ENCODE results near the gene CNPY3. TPM values are rescaled to one million over a fixed set of nuclear protein-coding genes. Genes with fewer than 3 reads are reported as not detected.
"Not testable (repeated sequence)": the region's sequence is repeated elsewhere in the genome, so short reads cannot be mapped to it uniquely, and the experiment has no call there.

Gene CNPY3
- total and polyA plus RNA-seq, 12 donors, result 21.1 to 59.7 (median 41.3) TPM

DNA sequence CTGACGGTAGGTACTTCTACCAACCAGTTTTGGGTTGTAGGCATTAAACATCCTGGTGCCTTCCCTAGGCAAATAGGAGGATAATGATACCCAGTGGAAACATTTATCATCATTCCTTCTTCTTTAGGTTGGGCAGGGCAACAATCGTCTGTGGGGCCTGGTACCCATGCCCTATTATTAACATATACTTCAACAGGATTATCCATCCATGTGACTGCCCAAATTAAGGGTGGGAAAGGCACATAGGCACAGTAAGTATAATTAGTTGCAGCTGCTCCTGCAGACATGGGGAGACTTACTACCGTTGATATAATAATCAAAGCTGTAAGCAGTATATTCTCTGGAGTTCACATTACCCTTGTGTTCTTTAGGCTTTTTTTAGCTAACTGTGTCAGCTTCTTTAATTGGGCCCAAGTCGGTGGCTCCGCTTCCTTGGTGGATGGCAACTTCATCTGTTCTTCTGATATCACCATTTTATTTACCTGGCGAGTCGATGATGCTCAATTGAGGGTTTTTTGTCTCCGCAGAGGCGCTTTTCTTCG, 33.0 kb upstream of the CNPY3 start:
- H3K4me1 ChIP-seq (replicated peaks in 1 of 2), result peaks cover 7 to 8% of the 10 kb centered on the region in 2 donors
- H3K4me3 ChIP-seq, result no peak overlapping the region
- WGBS, 4 donors, result 74 to 92% (median 81%) methylated on average over 10 of the region's 10 CpGs
- no peaks in the 10 kb centered on the region for H3K9me3 ChIP-seq (replicated peaks in 1 of 3)
- intact Hi-C loops (cut with DNase I), result no loop called here
- TF ChIP-seq POLR2A (IDR thresholded peaks at IDR 0.05), result no peak
- TF ChIP-seq, protein P1, sequence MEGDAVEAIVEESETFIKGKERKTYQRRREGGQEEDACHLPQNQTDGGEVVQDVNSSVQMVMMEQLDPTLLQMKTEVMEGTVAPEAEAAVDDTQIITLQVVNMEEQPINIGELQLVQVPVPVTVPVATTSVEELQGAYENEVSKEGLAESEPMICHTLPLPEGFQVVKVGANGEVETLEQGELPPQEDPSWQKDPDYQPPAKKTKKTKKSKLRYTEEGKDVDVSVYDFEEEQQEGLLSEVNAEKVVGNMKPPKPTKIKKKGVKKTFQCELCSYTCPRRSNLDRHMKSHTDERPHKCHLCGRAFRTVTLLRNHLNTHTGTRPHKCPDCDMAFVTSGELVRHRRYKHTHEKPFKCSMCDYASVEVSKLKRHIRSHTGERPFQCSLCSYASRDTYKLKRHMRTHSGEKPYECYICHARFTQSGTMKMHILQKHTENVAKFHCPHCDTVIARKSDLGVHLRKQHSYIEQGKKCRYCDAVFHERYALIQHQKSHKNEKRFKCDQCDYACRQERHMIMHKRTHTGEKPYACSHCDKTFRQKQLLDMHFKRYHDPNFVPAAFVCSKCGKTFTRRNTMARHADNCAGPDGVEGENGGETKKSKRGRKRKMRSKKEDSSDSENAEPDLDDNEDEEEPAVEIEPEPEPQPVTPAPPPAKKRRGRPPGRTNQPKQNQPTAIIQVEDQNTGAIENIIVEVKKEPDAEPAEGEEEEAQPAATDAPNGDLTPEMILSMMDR (IDR thresholded peaks at IDR 0.05), result no peak
- H3K27ac ChIP-seq, result no peak overlapping the region
- H3K27me3 ChIP-seq, result no peaks in the 10 kb centered on the region
- DNase-seq, result no peak
- no peaks in the 10 kb centered on the region for H3K36me3 ChIP-seq (replicated peaks in 1 of 2)

DNA sequence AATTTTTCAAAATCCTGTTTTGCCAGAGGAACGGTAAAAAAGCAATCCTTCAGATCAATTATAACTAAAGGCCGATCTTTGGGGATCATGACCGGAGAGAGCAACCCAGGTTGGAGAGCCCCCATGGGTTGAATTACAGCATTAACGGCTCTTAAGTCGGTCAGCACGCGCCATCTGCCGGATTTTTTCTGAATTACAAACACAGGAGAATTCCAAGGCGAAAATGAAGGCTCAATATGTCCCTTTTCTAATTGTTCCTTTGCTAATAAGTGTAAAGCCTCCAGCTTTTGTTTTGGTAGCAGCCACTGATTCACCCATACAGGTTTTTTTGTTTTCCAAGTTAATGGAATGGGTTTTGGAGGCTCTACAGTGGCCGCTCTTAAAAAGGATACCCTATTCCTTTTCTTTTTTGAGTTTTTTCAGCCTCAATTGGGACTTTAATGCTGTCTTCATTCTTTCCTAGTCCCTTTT, 30.4 kb upstream of the CNPY3 start:
- Histone ChIP-seq H3K36me3 (replicated peaks in 1 of 2) (no peaks in the 10 kb centered on the region), H3K4me1 (replicated peaks in 1 of 2) (peaks cover 0 to 7% of the 10 kb centered on the region in 2 donors), H3K27ac (no peak overlapping the region), H3K27me3 (no peaks in the 10 kb centered on the region), H3K9me3 (replicated peaks in 1 of 3) (no peaks in the 10 kb centered on the region), H3K4me3 (no peak overlapping the region)
- 8 to 10% (median 9%) methylated on average over 10 of the region's 10 CpGs for WGBS, 4 donors
- intact Hi-C loops (cut with DNase I), result no loop called here
- TF ChIP-seq, protein P1 (IDR thresholded peaks at IDR 0.05), result peak; percentile 68 to 81 (median 77)
- TF ChIP-seq POLR2A (IDR thresholded peaks at IDR 0.05), result no peak
- peak; percentile 56 to 89 (median 74) for DNase-seq

DNA sequence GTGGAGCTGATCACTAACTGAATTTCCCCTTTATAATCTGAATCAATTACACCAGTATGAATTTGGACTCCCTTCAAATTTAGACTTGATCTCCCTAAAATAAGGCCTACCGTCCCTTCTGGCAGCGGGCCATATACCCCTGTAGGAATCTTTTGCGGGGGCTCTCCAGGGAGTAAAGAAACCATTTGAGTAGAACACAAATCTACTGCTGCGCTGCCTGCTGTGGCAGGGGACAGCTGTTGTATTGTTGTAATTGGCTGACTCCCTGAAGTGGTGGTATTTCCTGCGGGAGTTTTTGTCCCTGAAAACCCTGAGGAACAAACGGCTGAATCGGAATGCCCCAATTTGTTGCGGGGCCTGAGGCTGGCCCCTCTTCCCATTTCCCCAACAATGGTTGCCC, 29.4 kb upstream of the CNPY3 start:
- no peak overlapping the region for H3K27ac ChIP-seq
- peak in 2 of 7 donors; percentile 49 to 67 for DNase-seq
- H3K36me3 ChIP-seq (replicated peaks in 1 of 2), result no peaks in the 10 kb centered on the region
- intact Hi-C loops (cut with DNase I), result loop anchor here in 1 of 2 donors (10.0 kb wide), 1 partner anchor 95 kb away; no protein-coding TSS in a partner anchor
- peaks cover 0 to 7% of the 10 kb centered on the region in 2 donors for H3K4me1 ChIP-seq (replicated peaks in 1 of 2)
- 45 to 53% (median 49%) methylated on average over 8 of the region's 8 CpGs for WGBS, 4 donors
- no peaks in the 10 kb centered on the region for H3K27me3 ChIP-seq
- no peaks in the 10 kb centered on the region for H3K9me3 ChIP-seq (replicated peaks in 1 of 3)
- TF ChIP-seq, protein P1 (IDR thresholded peaks at IDR 0.05), result no peak
- TF ChIP-seq POLR2A (IDR thresholded peaks at IDR 0.05), result no peak
- no peak overlapping the region for H3K4me3 ChIP-seq

DNA sequence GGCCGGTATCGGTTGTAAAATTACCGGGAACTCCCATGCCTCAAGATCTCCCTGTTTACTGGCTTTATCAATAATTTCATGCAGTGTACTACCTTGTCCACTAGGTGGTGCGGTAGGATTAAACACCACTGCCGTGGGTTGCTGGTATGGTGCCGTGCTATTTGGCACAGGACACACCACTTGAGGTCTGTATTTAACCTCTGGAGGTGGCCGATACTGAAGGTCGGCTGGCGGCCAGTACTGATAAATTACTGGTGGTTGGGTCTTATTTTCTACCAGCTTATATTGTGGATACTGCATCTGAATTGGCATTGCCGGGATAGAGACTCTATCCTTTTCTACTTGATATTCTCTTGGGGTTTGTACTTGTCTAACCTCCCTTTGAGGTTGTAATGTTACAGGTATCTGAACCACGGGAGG, 27.7 kb upstream of the CNPY3 start:
- Histone ChIP-seq H3K36me3 (replicated peaks in 1 of 2) (no peaks in the 10 kb centered on the region), H3K9me3 (replicated peaks in 1 of 3) (no peaks in the 10 kb centered on the region), H3K27ac (no peak overlapping the region), H3K4me1 (replicated peaks in 1 of 2) (peaks cover 0 to 7% of the 10 kb centered on the region in 2 donors), H3K27me3 (no peaks in the 10 kb centered on the region), H3K4me3 (peak overlapping the region in 1 of 4 donors; percentile 5)
- intact Hi-C loops (cut with DNase I), result loop anchor here in 1 of 2 donors (10.0 kb wide), 1 partner anchor 93 kb away; no protein-coding TSS in a partner anchor
- peak; percentile 80 to 93 (median 86) for DNase-seq
- WGBS, 4 donors, result 2 to 3% (median 3%) methylated on average over 10 to 11 of the region's 11 CpGs
- TF ChIP-seq, protein P1 (IDR thresholded peaks at IDR 0.05), result peak; percentile 85 to 95 (median 94)
- no peak for TF ChIP-seq POLR2A (IDR thresholded peaks at IDR 0.05)

DNA sequence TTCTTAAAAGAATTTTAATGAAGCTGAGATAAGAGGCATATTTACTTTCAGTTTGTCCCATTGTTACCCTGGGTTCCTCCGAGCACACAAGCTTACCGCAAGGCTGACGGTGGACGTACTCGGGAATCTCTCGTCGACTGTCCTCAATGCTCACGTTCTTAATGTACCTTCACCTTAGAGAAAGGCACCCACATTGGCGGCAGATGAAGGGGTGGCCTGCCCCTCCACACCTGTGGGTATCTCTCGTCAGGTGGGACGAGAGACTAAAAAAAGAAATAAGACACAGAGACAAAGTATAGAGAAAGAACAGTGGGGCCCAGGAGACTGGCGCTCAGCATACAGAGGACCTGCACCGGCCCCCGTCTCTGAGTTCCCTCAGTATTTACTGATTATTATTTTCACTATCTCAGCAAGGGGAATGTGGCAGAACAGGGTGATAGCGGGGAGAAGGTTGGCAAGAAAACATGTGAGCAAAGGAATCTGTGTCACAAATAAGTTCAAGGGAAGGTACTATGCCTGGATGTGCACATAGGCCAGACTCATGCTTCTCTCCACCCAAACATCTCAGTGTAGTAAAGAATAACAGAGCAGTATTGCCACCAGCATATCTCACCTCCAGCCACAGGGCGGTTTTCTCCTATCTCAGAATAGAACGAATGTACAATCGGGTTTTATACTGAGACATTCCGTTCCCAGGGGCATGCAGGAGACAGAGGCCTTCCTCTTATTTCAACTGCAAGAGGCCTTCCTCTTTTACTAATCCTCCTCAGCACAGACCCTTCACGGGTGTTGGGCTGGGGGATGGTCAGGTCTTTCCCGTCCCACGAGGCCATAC, 26.6 kb upstream of the CNPY3 start:
- not testable (repeated sequence) for H3K4me3 ChIP-seq; H3K27me3 ChIP-seq; H3K36me3 ChIP-seq (replicated peaks in 1 of 2); H3K4me1 ChIP-seq (replicated peaks in 1 of 2); H3K9me3 ChIP-seq (replicated peaks in 1 of 3)
- peak in 1 of 7 donors; percentile 12 for DNase-seq
- intact Hi-C loops (cut with DNase I), result loop anchor here in 1 of 2 donors (10.0 kb wide), 1 partner anchor 92 kb away; no protein-coding TSS in a partner anchor
- WGBS, 4 donors, result 70 to 79% (median 72%) methylated on average over 22 of the region's 22 CpGs
- peak overlapping the region in 1 of 5 donors; percentile 17 for H3K27ac ChIP-seq

Measured in adrenal gland (tissue), 12 donors.